ENCODE measurements around the gene CRADD. TPM values are rescaled to one million over a fixed set of nuclear protein-coding genes. Genes with fewer than 3 reads are reported as not detected.

CRADD gene
- total RNA-seq, 1 experiment from 2014 or later: 7.6 TPM

DNA sequence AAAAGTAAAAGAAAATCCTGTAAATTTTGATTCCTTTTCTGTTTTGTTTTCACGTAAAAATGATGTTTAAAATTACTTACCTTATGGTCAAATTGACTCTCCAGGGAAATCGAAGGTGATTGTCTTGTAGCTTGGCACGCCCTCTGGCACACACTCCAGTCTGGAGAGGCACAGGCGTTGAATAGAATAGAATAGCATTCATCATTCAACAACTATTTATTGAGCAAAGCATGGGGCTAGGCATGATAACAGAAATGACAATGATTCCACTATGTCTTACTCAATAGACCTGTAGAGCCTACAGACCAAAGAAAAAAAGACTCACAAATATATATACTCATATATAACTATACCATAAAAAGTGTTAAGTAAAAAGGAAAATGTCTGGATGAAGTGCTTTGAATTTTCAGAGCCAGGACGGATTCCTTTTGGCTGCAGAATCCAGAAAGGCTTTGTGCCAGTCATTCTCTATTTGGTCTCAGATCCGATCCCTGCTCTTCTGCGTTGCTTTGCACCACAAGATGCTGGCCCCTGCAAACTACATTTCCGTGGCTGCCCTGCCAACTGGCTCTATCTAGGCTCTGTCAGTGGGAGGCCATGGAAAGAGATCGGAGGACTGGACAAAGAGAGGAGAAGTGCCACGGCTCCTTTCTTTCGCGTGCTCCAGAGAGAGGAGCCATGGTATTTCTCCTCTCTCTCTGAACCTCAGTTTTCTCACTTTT lies 231.8 kb downstream of the CRADD start:
- H3K4me1 Mint-ChIP-seq: peaks cover 0 to 2% of the 10 kb centered on the region in 2 experiments; a peak in 2 of 4 replicates
- Histone ChIP-seq H2BK20ac (ENCODE audit: low read depth, low read length, poor library complexity, severe bottlenecking) (no peak overlapping the region), H3K4me2 (ENCODE audit: insufficient read depth, insufficient read length, low read length) (no peak overlapping the region), H2BK120ac (ENCODE audit: low read depth, low read length, poor library complexity, severe bottlenecking) (no peak overlapping the region), H3K9me3 (ENCODE audit: control insufficient read depth, low read depth, low read length) (no peaks in the 10 kb centered on the region), H3K79me1 (ENCODE audit: insufficient read depth, low read depth, low read length, poor library complexity, severe bottlenecking) (no peaks in the 10 kb centered on the region), H4K8ac (replicated peaks; ENCODE audit: insufficient read length, low read depth, low read length) (no peak overlapping the region), H3K18ac (ENCODE audit: insufficient read length, low read depth, low read length) (no peak overlapping the region), H3K23ac (ENCODE audit: insufficient read length, low read depth, low read length) (no peak overlapping the region), H4K20me1 (ENCODE audit: control insufficient read depth, insufficient read depth, insufficient read length) (no peaks in the 10 kb centered on the region), H3K23me2 (ENCODE audit: insufficient read length, low read depth, low read length, poor library complexity, severe bottlenecking) (no peaks in the 10 kb centered on the region), H3K79me2 (ENCODE audit: insufficient read depth, low read length) (no peaks in the 10 kb centered on the region), H4K91ac (ENCODE audit: insufficient read length, low read depth, low read length) (no peak overlapping the region), H2BK5ac (ENCODE audit: insufficient read length, low read length) (no peak overlapping the region), H4K5ac (ENCODE audit: insufficient read length, low read depth, low read length) (no peak overlapping the region), H3K27ac (ENCODE audit: insufficient read length, low read depth, low read length) (no peak overlapping the region), H3T11ph (ENCODE audit: low read length) (no peak overlapping the region), H3K14ac (ENCODE audit: insufficient read depth, low read length) (no peak overlapping the region), H3K56ac (ENCODE audit: insufficient read length, low read depth, low read length) (no peak overlapping the region), H3K4ac (ENCODE audit: low read depth, low read length) (no peak overlapping the region), H3K9ac (ENCODE audit: extremely low read depth, insufficient read length, low read length) (no peak overlapping the region), H2BK12ac (ENCODE audit: insufficient read length, low read depth, low read length) (no peak overlapping the region), H2AFZ (ENCODE audit: low read length) (no peak overlapping the region), H2AK5ac (ENCODE audit: insufficient read length, low read length) (no peak overlapping the region), H3K4me1 (ENCODE audit: insufficient read depth, low read length) (no peaks in the 10 kb centered on the region), H3K27me3 (ENCODE audit: insufficient read depth, low read length) (no peaks in the 10 kb centered on the region), H2BK15ac (ENCODE audit: low read depth, low read length) (no peak overlapping the region)
- H3K27ac Mint-ChIP-seq: no peak overlapping the region
- H3K27me3 Mint-ChIP-seq (ENCODE audit: low read depth): no peaks in the 10 kb centered on the region
- H3K9me3 Mint-ChIP-seq: peaks cover 0 to 2% of the 10 kb centered on the region in 2 experiments; a peak in 1 of 5 replicates
- H3K36me3 Mint-ChIP-seq (ENCODE audit: insufficient read depth in 1 of 3, low read depth in 3 of 3): no peaks in the 10 kb centered on the region; a peak in 1 of 7 replicates
- no peak for DNase-seq
- WGBS (ENCODE audit: extremely low coverage, insufficient read length, low lambda C conversion rate): no CpG with 5 or more reads among the region's 12 CpGs
- no peak overlapping the region for H3K4me3 Mint-ChIP-seq
- TF ChIP-seq CTCF (conservative IDR thresholded peaks at IDR 0.05): no peak

Data from H9 (cell line).